Activated gamma-delta T cell treated with anti-CD3 and anti-CD28 coated beads, Interleukin-2, amount 50 U/mL, for 16 hours (primary cell): Measurements from ENCODE around the gene PCLO.
"Not testable (repeated sequence)": the region's sequence is repeated elsewhere in the genome, so short reads cannot be mapped to it uniquely, and the experiment has no call there.

ENCODE experiments used
- DNase-seq: peaks from one replicate; pipeline ENCODE4 v3.0.0-alpha.2; 2020; ENCODE audit warnings: low read depth

Gene PCLO

GRCh38 chr7:82729172-82730030 lies 433.3 kb downstream of the PCLO start:
- DNase-seq, result no peak

DNA sequence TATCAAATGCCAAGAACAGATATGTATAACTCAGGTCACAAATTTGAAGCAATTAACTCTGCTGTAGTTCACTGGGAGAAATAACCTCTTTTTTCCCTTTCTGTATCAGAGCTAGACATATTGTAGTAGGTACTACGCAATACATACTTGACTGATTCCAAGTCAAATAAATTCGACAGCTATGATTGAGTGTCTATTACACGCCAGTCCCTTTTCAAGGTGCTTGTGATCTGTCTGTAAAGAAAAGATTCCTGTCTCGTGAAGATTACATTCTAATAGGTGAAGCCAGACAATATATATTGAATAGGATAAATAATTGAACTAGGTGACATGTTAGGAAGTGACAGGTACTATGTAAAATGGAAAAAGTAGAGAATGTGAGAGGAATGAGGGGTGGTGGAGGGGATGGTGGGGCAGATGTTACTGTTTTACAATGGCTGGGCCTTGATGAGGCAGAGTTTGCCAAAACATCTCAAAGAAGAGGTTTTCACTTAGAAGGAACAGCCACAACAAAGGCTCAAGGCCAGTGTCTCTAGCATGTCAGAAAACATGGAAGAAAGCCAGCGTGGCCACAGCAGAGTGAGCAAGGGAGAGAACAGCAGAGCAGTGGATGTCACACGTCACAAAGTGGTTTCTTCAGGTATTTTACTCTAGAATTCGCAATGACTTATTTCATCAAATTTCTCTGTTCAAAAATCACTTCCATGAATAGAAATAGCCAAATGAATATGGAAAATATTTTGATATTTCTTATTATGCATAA lies 436.5 kb downstream of the PCLO start:
- no peak for DNase-seq

GRCh38 chr7:82723411-82723810 lies 439.3 kb downstream of the PCLO start:
- no peak for DNase-seq

- no peak for DNase-seq
These were observed 439.7 kb downstream of the PCLO start for GRCh38 chr7:82722946-82723345.

GRCh38 chr7:82715344-82715743 lies 447.3 kb downstream of the PCLO start:
- DNase-seq, result no peak

GRCh38 chr7:82714883-82715282 lies 447.8 kb downstream of the PCLO start:
- no peak for DNase-seq

DNA sequence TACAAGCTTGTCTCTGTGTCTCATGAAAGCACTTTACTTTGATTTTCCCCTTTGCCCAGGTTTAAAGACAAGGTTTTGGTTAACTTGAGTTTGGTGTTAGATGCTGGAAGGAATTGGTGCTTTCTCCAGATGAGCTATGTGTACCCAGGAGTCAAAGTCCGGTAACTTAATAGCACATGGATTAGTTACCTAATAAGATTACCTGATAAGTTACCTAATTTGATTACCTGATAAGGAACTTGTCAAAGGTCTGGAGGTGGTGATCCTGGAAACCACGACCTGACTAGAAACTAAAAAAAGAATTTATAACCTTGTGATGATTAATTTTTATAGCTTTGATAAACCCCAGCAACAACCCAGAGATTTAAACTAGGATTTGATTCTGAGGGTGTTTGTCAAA lies 449.2 kb downstream of the PCLO start:
- DNase-seq, result no peak

- not testable (repeated sequence) for DNase-seq
These were observed 456.3 kb downstream of the PCLO start for GRCh38 chr7:82706344-82706743.

GRCh38 chr7:82705517-82706260 lies 457.0 kb downstream of the PCLO start:
- DNase-seq, result no peak

GRCh38 chr7:82704121-82704520 lies 458.6 kb downstream of the PCLO start:
- DNase-seq, result no peak
